T47D (cell line): Measurements from ENCODE around the gene AOPEP.

ENCODE experiments used
- DNase-seq, 2 experiments: peaks; one replicate each; pipeline versions ENCODE4 v3.0.0 to v3.0.0-alpha.2; 2011 to 2012; ENCODE audit warnings: low read depth in 1 of 2, low spot score in 1 of 2
- JUND ChIP-seq: IDR thresholded peaks from 2 replicates; pipeline ENCODE4 v1.6.1; 2012; ENCODE audit warnings: low read depth
- in situ Hi-C: cut with HindIII; loops from 2 replicates; pipeline ENCODE4 v1.10.0; 2016; ENCODE audit warnings: low sequenced_read_pairs, low pct_unique_long_range_greater_than_20kb

Gene AOPEP

GRCh38 chr9:95061916-95062595 is 335.6 kb downstream of the AOPEP start:
- TF ChIP-seq JUND: no peak
- in situ Hi-C loops: no loop called here
- DNase-seq: no peak

GRCh38 chr9:95062596-95063065 is 336.1 kb downstream of the AOPEP start:
- in situ Hi-C loops: no loop called here
- no peak for TF ChIP-seq JUND
- DNase-seq: no peak

GRCh38 chr9:95063300-95063699 is 336.8 kb downstream of the AOPEP start:
- no peak for DNase-seq
- no peak for TF ChIP-seq JUND
- in situ Hi-C loops: no loop called here

- no peak for DNase-seq
- in situ Hi-C loops: no loop called here
- TF ChIP-seq JUND: no peak
Observed at GRCh38 chr9:95065224-95065623, 338.7 kb downstream of the AOPEP start.

GRCh38 chr9:95067057-95067456 is 340.6 kb downstream of the AOPEP start:
- no peak for DNase-seq
- TF ChIP-seq JUND: no peak
- in situ Hi-C loops: no loop called here

GRCh38 chr9:95067897-95068296 is 341.4 kb downstream of the AOPEP start:
- in situ Hi-C loops: no loop called here
- no peak for TF ChIP-seq JUND
- no peak for DNase-seq

- no peak for DNase-seq
- no peak for TF ChIP-seq JUND
- in situ Hi-C loops: no loop called here
Observed at GRCh38 chr9:95070549-95071021, 344.1 kb downstream of the AOPEP start.

- TF ChIP-seq JUND: no peak
- in situ Hi-C loops: no loop called here
- no peak for DNase-seq
Observed at GRCh38 chr9:95071450-95071849, 345.0 kb downstream of the AOPEP start.

- no peak for DNase-seq
- TF ChIP-seq JUND: no peak
- in situ Hi-C loops: no loop called here
Observed at GRCh38 chr9:95071925-95072324, 345.4 kb downstream of the AOPEP start.

- DNase-seq: peak in 1 of 2 experiments; percentile 52
- no peak for TF ChIP-seq JUND
Observed at GRCh38 chr9:95073042-95073607, 346.6 kb downstream of the AOPEP start.

GRCh38 chr9:95073918-95074317 is 347.4 kb downstream of the AOPEP start:
- TF ChIP-seq JUND: no peak
- DNase-seq: no peak
- in situ Hi-C loops: no loop called here

More at GRCh38 chr9:95073042-95073607, 346.6 kb downstream of the AOPEP start:
- in situ Hi-C loops: no loop called here

GRCh38 chr9:95074632-95075031 is 348.1 kb downstream of the AOPEP start:
- no peak for TF ChIP-seq JUND
- in situ Hi-C loops: no loop called here
- DNase-seq: no peak

GRCh38 chr9:95075700-95076099 is 349.2 kb downstream of the AOPEP start:
- no peak for TF ChIP-seq JUND
- no peak for DNase-seq
- in situ Hi-C loops: no loop called here
